ENCODE data around the gene DLST. TPM values are rescaled to one million over a fixed set of nuclear protein-coding genes. Genes with fewer than 3 reads are reported as not detected.

DLST gene
- polyA plus RNA-seq, 4 donors, result 103 to 135 (median 125) TPM

- DNase-seq (ENCODE audit: low read depth in 4 of 4, low spot score in 2 of 4), result no peak
Observed at GRCh38 chr14:74891870-74892269, 10.2 kb downstream of the DLST start.

- DNase-seq (ENCODE audit: low read depth in 4 of 4, low spot score in 2 of 4), result no peak
Observed at GRCh38 chr14:74892745-74893144, 11.0 kb downstream of the DLST start.

GRCh38 chr14:74893614-74894091 lies 11.9 kb downstream of the DLST start:
- no peak for DNase-seq (ENCODE audit: low read depth in 4 of 4, low spot score in 2 of 4)

GRCh38 chr14:74896400-74896799 lies 14.7 kb downstream of the DLST start:
- DNase-seq (ENCODE audit: low read depth in 4 of 4, low spot score in 2 of 4), result no peak

GRCh38 chr14:74897642-74898041 lies 15.9 kb downstream of the DLST start:
- no peak for DNase-seq (ENCODE audit: low read depth in 4 of 4, low spot score in 2 of 4)

- no peak for DNase-seq (ENCODE audit: low read depth in 4 of 4, low spot score in 2 of 4)
Observed at GRCh38 chr14:74898083-74898482, 16.4 kb downstream of the DLST start.

GRCh38 chr14:74898694-74899093 lies 17.0 kb downstream of the DLST start:
- DNase-seq (ENCODE audit: low read depth in 4 of 4, low spot score in 2 of 4), result no peak

- DNase-seq (ENCODE audit: low read depth in 4 of 4, low spot score in 2 of 4), result no peak
Observed at GRCh38 chr14:74902941-74903705, 21.4 kb downstream of the DLST start.

- no peak for DNase-seq (ENCODE audit: low read depth in 4 of 4, low spot score in 2 of 4)
Observed at GRCh38 chr14:74904635-74905503, 23.2 kb downstream of the DLST start.

GRCh38 chr14:74905595-74906142 lies 24.0 kb downstream of the DLST start:
- DNase-seq (ENCODE audit: low read depth in 4 of 4, low spot score in 2 of 4), result no peak

- DNase-seq (ENCODE audit: low read depth in 4 of 4, low spot score in 2 of 4), result no peak
Observed at GRCh38 chr14:74906925-74907521, 25.3 kb downstream of the DLST start.

GRCh38 chr14:74907744-74908143 lies 26.0 kb downstream of the DLST start:
- DNase-seq (ENCODE audit: low read depth in 4 of 4, low spot score in 2 of 4), result no peak

GRCh38 chr14:74908861-74909341 lies 27.2 kb downstream of the DLST start:
- no peak for DNase-seq (ENCODE audit: low read depth in 4 of 4, low spot score in 2 of 4)

GRCh38 chr14:74909501-74909900 lies 27.8 kb downstream of the DLST start:
- DNase-seq (ENCODE audit: low read depth in 4 of 4, low spot score in 2 of 4), result no peak

- DNase-seq (ENCODE audit: low read depth in 4 of 4, low spot score in 2 of 4), result no peak
Observed at GRCh38 chr14:74909911-74910310, 28.2 kb downstream of the DLST start.

GRCh38 chr14:74910556-74910955 lies 28.8 kb downstream of the DLST start:
- no peak for DNase-seq (ENCODE audit: low read depth in 4 of 4, low spot score in 2 of 4)

- DNase-seq (ENCODE audit: low read depth in 4 of 4, low spot score in 2 of 4), result no peak
Observed at GRCh38 chr14:74911221-74911620, 29.5 kb downstream of the DLST start.

- no peak for DNase-seq (ENCODE audit: low read depth in 4 of 4, low spot score in 2 of 4)
Observed at GRCh38 chr14:74911704-74912103, 30.0 kb downstream of the DLST start.

- no peak for DNase-seq (ENCODE audit: low read depth in 4 of 4, low spot score in 2 of 4)
Observed at GRCh38 chr14:74912111-74912510, 30.4 kb downstream of the DLST start.

- DNase-seq (ENCODE audit: low read depth in 4 of 4, low spot score in 2 of 4), result no peak
Observed at GRCh38 chr14:74912801-74913200, 31.1 kb downstream of the DLST start.

- no peak for DNase-seq (ENCODE audit: low read depth in 4 of 4, low spot score in 2 of 4)
Observed at GRCh38 chr14:74913393-74913910, 31.7 kb downstream of the DLST start.

All from left renal cortex interstitium (tissue), 4 donors.